DMS114 treated with DMSO at 0.1 percent for 48 hours (cell line): ENCODE data around the gene VWA8.
"Not testable (repeated sequence)": the region's sequence is repeated elsewhere in the genome, so short reads cannot be mapped to it uniquely, and the experiment has no call there.

ENCODE experiments used
- DNase-seq: peaks from one replicate; lab custom pipeline; 2025; ENCODE audit not compliant: unreplicated experiment; lab: John Stamatoyannopoulos, UW

Gene VWA8

DNA sequence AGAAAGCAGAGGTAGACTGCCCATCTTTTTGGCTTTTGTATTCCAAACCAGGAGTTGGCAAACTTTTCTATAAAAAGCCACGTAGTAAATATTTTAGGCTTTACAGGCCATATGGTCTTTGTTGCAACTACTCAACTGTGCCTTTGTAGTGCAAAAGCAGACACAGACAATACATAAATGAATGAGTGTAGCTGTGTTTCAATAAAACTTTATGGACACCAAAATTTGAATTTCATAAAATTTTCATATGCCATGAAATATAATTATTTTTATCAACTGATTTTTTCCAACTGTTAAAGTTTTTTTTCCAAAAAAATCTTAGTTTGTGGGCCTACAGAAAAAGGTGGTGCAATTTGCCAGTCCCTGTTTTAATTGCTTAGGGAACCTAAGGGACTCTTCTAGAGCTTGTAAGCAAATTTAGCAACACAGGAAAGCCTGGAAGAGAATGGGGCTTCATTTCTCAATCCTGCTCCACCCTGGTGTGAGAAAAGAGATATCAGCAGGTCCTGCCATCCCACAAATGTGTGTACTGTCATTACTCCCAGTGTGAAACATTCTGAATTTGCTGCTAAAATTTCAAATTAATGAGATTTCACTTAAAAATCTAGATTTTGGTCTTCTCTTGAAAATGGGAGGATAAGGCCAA, 309.4 kb downstream of the VWA8 start:
- DNase-seq = no peak

DNA sequence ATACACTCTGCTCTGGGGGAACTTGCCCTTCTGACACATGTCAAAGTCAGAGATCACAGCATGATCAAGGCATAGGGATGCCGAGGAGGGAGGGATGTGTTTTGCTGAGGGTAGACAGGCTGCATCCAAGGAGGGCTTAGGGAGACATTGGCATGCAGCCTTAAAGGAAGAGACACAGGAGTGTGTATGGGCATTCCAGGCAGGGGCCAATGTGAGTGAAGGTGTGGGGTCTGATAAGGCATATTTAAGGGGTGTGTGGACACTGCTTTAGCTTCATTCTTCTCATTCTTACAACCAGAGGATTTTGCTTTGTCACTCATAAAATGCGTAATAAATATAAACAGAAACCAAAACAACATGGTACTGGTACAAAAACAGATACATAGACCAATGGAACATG, 310.2 kb downstream of the VWA8 start:
- DNase-seq = no peak

DNA sequence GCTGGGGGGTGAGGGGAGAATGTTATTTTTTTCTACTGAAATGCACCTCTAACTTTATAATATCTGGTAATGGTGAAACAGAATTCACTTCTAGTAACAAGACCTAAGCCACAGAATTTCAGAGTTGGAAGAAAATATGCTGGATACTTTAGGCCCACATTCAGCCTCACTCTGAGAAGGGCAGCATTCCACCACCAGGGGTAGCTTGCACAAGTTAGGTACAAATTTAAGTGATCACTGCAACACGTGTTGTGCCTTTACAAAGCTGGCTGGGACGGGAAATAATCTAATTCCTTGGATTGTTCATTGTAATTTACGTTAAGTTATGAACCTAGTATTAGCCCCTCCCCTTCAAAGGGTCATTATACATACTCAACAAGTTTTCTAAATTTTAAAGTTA, 311.2 kb downstream of the VWA8 start:
- DNase-seq = no peak

DNA sequence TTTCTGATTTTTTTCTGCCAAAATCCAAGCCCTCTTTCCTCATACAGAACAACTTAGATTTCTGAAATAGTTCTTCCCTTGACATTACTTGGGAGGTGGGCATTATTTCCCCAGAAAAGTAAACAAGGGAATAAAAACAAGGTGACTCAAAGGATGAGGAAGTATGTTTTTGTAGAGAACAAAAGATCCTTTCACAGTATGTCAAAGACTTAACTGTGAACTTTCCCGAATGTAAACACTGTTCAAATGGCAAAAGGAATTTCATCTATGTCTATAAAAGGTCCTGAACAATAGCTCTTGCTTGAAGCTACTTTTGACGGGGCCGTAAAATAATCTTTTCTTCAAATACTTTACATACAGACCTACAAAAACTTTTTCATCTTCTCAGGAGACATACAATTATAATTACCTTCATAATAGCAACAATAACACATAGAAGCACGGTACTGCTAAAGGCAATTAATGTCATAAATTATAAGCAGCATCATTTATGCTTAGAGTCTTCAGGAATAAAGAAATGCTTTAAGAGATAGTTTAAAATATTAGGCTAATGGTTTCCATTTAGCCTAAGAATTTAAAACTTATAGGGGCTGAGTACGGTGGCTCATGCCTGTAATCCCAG, 312.5 kb downstream of the VWA8 start:
- DNase-seq = no peak

DNA sequence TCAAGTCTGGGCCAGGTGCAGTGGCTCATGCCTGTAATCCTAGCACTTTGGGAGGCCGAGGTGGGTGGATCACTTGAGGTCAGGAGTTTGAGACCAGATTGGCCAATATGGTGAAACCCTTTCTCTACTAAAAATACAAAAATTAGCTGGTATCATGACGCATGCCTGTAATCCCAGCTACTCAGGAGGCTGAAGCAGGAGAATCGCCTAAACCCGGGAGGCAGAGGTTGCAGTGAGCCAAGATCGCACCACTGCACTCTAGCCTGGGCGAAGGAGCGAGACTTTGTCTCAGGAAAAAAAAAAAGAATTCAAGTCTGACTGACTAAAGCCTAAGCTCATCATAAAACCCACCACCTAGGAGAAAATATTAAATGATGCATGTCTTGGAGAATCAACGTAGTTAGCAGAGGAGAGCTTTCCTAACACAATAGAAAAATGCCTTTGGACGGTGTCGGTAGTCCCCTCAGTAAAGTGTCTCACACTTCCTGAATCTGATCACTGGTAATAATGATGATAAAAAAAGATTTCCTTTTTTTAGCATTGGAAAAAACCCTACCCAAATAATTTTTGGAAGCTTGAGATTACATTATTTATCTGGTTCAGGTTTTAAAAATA, 313.1 kb downstream of the VWA8 start:
- not testable (repeated sequence) for DNase-seq

DNA sequence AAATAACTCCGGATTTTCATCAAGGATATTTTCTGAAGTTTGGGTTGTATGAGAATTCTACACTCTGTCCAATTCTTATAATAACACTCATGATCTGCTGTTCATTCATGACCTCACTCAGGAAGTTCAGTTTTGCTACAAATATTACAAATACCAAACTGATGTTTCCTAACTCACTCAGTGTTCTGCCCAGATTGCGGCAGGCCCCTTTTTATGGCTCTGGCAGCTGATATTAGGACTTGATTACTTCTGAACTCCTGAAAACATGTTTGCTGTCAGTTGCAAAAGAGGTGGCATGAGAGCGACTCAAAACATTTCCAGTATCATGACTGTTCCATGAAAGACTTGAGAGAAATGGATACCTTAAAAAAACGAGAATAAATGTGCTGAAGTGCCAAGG, 315.6 kb downstream of the VWA8 start:
- DNase-seq = no peak

DNA sequence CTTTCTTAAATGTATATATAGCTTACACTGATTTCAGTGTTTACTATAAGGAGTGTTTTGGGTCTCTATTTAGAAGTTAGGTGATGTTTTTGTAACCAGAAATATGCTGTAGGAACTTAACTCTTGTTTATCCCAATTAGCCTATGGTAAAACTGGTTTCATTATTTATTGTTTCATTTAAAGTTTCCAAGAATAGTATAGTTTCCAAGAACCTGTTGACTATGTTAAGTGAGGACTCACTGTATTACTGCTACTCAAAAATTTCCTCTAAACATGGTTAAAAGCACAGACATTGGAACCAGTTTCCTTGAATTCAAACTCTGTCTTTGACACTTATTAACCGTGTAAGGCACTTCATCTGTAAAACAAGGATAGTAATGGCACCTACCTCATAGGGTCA, 316.2 kb downstream of the VWA8 start:
- DNase-seq = no peak

DNA sequence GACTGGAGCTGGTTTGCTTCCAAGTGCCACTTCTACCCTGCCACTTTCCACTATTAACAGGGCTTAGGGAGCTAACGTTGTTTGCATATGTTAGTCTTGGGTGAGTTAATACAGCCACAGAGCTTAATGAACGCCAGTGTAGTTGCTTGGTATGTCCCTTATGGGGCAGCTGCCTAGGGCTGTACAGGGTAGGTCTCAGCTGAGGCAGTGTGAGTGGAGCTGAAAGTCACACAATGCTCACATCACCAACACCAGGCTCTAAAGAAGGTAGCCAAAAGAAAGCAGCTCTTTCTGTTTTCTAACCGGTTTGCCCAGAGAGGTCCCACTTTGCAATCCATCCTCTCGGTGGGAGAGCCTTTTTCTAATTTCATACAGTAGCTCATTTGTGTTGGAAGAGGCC, 317.4 kb downstream of the VWA8 start:
- DNase-seq = no peak

DNA sequence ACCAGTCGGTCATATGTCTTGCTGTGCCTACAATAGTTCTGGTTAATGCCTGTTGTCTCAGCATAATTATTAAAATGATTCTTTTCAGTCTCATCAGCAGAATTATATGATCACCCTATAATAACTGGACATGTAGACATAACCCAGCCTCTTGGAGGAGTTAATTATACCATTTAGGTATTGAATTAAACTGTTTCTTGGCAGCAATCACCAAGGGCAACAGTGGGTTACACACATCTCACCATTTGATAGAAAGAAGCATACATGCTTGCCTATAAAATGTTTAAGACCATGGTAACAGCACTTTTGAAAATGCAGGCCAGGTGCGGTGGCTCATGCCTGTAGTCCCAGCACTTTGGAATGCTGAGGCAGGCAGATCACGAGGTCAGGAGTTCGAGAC, 318.9 kb downstream of the VWA8 start:
- no peak for DNase-seq

DNA sequence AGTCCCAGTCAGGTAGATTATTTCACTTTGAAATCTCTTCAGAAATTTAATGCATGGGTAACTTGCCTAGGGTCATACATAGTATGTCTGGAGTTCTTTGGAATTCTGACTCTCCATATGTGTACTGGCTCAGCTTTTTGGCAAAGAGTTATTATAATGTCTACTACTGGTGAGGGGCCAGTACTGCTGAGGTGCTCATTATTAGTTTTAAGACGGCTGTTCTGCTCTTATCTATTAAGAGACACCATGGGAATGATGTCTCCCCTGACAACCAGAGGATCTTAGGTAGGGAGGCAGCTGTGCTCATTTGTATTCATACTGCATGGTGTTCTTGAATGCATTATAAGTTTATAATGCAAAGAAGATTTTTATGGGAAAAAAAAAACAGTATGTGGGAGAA, 319.5 kb downstream of the VWA8 start:
- DNase-seq = no peak

DNA sequence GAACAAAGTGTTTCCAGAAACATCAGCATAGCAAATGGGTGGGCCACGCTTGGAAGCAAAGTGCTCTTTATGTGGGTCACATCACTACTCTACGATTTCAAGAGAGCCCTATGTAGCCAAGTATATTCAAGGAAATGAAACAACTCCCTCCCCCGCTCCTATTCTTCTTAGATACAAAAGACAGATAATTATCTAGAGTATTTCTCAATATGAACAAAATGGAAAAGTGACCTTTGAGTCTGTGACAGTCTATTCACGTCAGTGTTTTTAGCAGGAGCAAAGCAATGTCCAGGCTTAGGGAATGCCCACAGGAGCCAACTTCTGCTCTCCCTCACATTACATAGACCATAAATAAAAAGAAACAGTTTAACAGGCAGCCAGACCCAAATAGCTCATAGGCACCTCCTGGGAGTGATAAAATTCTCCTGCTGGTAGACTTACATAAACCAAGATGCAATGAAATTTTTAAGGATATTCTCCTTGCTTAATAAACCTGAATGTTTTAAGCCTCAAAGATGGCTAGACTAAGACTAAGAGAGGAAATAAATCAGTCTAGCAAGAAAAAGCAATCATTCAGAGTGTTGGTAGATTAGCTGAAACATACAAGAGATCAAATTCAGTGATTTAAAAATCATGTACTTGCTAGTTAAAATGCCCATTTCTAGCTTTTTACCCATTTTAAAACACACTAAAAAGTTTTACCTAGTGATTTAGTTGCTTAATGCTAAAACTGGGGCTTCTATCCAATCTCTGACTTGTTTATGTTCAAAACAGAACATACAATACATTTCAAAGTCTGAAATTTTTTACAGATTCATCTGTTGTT, 320.7 kb downstream of the VWA8 start:
- DNase-seq = no peak

DNA sequence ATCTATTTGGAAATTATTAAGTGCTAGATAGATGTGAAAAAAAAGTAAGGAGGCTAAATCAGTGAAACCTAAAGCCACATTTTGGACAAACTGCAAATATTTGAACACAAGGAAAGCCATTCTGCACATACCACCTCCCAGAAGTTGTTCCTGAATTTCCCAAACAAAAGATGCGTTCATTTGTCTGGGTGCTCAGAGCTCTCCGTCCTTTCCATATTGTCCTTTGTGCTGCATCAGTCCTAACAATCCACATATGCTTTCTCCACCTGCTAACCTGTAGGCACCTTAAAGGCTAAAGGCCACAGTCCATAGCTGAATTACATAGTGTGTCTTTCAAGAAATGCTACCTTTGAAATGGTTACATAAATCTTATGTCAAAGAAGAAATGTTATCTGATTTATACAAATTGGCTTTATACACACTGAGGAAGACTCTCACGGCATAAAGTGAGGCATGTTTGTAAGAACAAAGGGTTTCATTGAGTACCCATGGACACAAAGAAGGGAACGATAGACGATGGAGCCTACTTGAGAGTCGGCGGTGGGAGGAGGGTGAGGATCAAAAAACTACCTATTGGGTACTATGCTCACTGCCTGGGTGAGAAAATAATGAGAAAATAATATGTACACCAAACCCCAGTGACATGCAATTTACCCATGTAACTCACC, 321.5 kb downstream of the VWA8 start:
- DNase-seq = no peak

DNA sequence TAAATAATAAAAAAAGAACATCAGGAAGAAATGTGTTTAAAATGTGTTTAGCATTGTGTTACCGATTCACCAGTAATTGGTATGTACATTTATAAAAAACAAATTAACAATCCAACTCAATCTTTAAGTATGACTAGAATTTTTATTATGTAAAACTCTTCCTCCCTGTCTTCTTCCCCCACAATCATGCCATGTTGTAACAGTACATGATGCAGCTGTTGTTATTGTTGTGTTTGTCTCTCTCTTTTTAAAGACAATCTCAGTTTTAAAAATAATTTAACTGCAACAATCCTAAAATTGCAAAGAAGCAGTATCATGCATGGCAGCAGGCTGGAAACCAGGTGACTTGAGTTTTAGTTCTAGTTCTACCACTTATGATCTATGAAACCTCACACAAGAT, 323.3 kb downstream of the VWA8 start:
- DNase-seq = no peak

DNA sequence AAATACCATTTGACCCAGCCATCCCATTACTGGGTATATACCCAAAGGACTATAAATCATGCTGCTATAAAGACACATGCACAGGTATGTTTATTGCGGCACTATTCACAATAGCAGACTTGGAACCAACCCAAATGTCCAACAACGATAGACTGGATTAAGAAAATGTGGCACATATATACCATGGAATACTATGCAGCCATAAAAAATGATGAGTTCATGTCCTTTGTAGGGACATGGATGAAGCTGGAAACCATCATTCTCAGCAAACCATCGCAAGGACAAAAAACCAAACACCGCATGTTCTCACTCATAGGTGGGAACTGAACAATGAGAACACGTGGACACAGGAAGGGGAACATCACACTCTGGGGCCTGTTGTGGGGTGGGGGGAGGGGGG, 323.9 kb downstream of the VWA8 start:
- not testable (repeated sequence) for DNase-seq

DNA sequence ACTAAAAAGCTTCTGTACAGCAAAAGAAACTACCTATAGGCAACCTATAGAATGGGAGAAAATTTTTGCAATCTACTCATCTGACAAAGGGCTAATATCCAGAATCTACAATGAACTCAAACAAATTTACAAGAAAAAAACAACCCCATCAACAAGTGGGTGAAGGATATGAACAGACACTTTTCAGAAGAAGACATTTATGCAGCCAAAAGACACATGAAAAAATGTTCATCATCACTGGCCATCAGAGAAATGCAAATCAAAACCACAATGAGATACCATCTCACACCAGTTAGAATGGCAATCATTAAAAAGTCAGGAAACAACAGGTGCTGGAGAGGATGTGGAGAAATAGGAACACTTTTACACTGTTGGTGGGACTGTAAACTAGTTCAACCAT, 324.3 kb downstream of the VWA8 start:
- not testable (repeated sequence) for DNase-seq

DNA sequence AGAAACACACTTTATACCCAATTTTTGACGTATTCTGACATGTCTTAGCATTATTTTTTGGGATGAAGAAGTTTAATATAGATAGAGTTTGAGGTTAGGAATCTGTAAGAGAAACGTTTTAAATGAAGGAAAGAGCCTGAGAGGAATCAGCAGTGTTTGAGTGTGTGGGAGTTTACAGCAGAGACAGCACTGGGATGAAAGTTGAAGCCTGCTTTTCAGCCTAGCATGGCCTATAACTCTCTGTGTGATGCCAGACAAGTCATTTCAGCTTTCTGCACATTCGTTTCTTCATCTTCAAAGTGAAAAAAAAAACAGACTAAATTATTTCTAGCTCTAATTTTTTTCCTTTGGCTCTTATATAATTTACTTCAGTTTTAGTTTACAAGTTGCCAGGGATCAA, 326.5 kb downstream of the VWA8 start:
- no peak for DNase-seq

DNA sequence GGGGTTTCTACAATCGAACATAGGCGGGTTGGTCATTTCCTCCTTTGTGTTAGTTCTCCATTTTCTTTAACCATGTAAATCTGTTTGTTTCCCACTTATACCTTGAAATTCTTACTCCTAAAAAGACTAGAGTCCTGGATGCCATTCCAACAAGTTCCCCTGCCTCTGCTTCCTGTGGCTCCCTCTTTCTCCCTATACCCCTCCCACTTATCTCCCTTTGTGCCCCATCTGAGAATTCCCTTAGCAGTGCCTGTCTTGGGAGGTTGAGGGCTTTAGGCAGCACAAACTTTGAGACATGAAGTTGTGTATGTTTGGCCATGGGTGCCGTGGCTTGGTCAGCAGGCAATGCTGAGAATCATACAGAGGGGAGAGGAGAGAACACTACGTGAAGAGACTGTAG, 327.1 kb downstream of the VWA8 start:
- no peak for DNase-seq

DNA sequence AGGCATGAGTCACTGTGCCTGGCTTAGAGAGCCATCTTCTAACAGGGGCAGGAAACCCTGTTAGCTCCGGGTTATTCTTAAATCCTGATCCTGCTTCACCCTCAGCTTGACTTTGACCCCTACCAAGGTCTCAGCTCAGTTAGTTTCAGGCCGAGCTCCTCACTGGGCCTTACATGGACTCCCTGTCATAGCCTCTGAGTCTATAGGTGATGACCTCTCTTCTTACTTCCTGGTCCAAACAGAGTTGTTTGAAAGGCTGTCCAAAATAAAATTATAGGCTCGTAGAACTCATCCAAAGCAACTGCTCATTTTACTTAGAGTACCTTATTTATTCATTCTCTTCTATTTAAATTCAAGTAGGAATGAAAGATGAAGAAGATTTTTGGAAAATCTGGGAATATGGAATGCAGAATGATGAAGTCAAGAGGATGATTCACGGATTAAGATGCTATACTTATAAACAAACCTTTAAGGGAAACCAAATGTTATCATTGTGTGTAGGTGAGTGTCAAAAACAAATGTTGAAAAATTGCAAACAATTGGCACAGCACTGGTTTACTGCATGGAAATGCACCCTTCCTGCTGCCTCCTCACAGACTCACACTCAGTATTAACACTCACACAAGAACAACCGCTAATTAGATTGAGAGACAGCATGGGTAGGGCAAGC, 329.5 kb downstream of the VWA8 start:
- DNase-seq = no peak

DNA sequence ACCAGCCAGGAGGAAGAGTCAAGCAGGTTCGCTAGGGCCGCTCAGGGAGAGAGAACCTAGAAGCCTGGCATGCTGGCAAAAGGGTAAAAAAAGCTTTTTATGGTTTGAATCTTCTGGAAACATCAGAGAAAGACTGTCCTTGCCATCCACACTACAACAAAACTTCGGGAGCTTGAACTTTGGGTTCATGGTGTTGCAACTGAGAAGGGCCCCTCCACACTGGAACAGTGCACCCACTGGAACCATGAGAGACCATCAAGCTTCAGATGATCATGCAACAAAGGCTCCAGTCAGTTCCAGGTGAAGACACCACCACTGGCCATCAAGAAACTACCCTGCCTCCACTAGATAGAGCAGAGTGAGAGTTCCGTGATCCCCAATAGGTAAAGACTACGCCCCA, 333.5 kb downstream of the VWA8 start:
- DNase-seq = no peak

DNA sequence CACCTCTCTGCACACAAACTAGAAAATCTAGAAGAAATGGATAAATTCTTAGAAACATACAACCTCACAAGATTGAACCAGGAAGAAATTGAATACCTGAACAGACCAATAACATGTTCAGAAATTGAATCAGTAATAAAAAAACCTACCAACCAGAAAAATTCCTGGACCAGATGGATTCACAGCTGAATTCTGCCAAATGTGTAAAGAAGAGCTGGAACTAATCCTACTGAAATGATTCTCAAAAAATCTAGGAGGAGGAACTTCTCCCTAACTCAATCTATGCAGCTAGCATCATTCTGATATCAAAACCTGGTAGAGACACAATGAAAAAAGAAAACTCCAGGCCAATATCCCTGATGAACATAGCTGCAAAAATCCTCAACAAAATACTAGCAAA, 336.9 kb downstream of the VWA8 start:
- no peak for DNase-seq
